ENCODE measurements around the gene XK. TPM values are rescaled to one million over a fixed set of nuclear protein-coding genes. Genes with fewer than 3 reads are reported as not detected.

The XK gene
- total and polyA plus RNA-seq, 2 experiments from 2014 or later: 0.29 to 1.5 TPM

GRCh38 chrX:37677765-37678164 lies 7.8 kb upstream of the XK start (continued):
- TF ChIP-seq CTCF (conservative IDR thresholded peaks at IDR 0.05; ENCODE audit: low read depth in 2 of 2) (no peak), EZH2phosphoT487 (IDR thresholded peaks at IDR 0.05; ENCODE audit: unreplicated experiment) (no peak), JUNB (IDR thresholded peaks at IDR 0.05; ENCODE audit: unreplicated experiment) (no peak), POLR2AphosphoS5 (IDR thresholded peaks at IDR 0.05; ENCODE audit: low read depth) (no peak), ETS1 (IDR thresholded peaks at IDR 0.05) (no peak), EZH2 (IDR thresholded peaks at IDR 0.05; ENCODE audit: low read depth, unreplicated experiment) (no peak), CREB1 (CRISPR knock-in tag; IDR thresholded peaks at IDR 0.05; ENCODE audit: low read depth) (no peak), REST (IDR thresholded peaks at IDR 0.05; ENCODE audit: unreplicated experiment) (no peak), STAT1 (IDR thresholded peaks at IDR 0.05; ENCODE audit: unreplicated experiment) (no peak), ZNF331 (CRISPR knock-in tag; IDR thresholded peaks at IDR 0.05; ENCODE audit: low read depth) (no peak)

- H3K36me3 ChIP-seq (ENCODE audit: insufficient read depth): no peaks in the 10 kb centered on the region
- Mint-ChIP-seq H3K4me1 (no peaks in the 10 kb centered on the region), H3K36me3 (ENCODE audit: low read depth) (no peaks in the 10 kb centered on the region), H3K27ac (no peak overlapping the region), H3K4me3 (no peak overlapping the region), H3K27me3 (ENCODE audit: insufficient read depth, low read depth, poor library complexity) (peaks cover 2% of the 10 kb centered on the region), H3K9me3 (no peaks in the 10 kb centered on the region)
- no peaks in the 10 kb centered on the region for H3K27me3 ChIP-seq (ENCODE audit: insufficient read depth)
- ATAC-seq: no peak
- no peaks in the 10 kb centered on the region for H4K20me1 ChIP-seq (replicated peaks; ENCODE audit: insufficient read depth)
- H3K4me3 ChIP-seq: no peak overlapping the region
- no peak overlapping the region for H3K27ac ChIP-seq (ENCODE audit: low read depth)
- no peaks in the 10 kb centered on the region for H3K9me2 ChIP-seq (ENCODE audit: insufficient read depth)
- no peaks in the 10 kb centered on the region for H3F3A ChIP-seq (replicated peaks; ENCODE audit: low read depth)
- no peak overlapping the region for H3K4me2 ChIP-seq
- no peak overlapping the region for H2AFZ ChIP-seq
- H3K79me2 ChIP-seq (replicated peaks; ENCODE audit: insufficient read depth): no peaks in the 10 kb centered on the region
- H3K4me1 ChIP-seq (ENCODE audit: insufficient read depth): no peaks in the 10 kb centered on the region
- no peak for DNase-seq (ENCODE audit: low spot score)
- TF ChIP-seq ZNF114 (CRISPR knock-in tag; IDR thresholded peaks at IDR 0.05) (no peak), STAT1 (IDR thresholded peaks at IDR 0.05; ENCODE audit: unreplicated experiment) (no peak), NANOG (IDR thresholded peaks at IDR 0.05; ENCODE audit: borderline replicate concordance) (no peak), ZNF462 (CRISPR knock-in tag; IDR thresholded peaks at IDR 0.05) (no peak), CREB1 (CRISPR knock-in tag; IDR thresholded peaks at IDR 0.05; ENCODE audit: low read depth) (no peak), JUNB (IDR thresholded peaks at IDR 0.05; ENCODE audit: unreplicated experiment) (no peak), EZH2 (IDR thresholded peaks at IDR 0.05; ENCODE audit: low read depth, unreplicated experiment) (no peak), POLR2AphosphoS5 (IDR thresholded peaks at IDR 0.05; ENCODE audit: low read depth) (no peak), ZNF331 (CRISPR knock-in tag; IDR thresholded peaks at IDR 0.05; ENCODE audit: low read depth) (no peak), EZH2phosphoT487 (IDR thresholded peaks at IDR 0.05; ENCODE audit: unreplicated experiment) (no peak)
Observed at GRCh38 chrX:37678574-37678973, 7.0 kb upstream of the XK start.

Measured in GM23338 (cell line).